ENCODE data around the gene E2F2. TPM values are rescaled to one million over a fixed set of nuclear protein-coding genes. Genes with fewer than 3 reads are reported as not detected.

Gene E2F2
- total and polyA plus RNA-seq, 2 donors, result 0.08 to 2.9 TPM

DNA sequence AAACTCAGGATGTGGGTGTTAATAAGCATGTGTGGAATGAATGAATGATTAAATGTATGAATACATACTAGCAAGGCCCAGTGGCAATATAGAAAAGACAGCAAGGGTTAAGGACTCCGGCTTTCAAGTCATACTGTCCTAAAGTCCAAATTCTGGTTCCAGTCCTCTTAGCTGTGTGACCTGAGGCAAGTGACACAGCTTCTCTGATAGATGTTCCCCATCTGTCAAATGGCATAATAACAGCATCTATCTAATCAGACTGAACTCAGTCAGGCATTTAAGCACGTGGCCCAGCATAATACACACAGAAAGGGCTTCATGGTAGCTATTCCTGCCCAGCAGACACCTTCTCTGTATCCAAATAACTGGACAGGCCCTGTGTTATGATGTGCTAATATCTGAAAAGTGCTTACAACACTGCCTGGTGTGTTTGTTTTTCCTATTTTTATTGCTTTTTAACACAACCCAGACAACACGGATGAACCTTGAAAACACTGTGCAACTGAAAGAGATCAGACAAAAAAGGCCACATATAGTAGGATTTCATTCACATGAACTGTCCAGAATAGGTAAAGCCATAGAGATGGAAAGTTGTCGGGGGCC, 59.5 kb downstream of the E2F2 start:
- H3K4me3 ChIP-seq (ENCODE audit: low read depth, low read length), result no peak overlapping the region
- H3K27ac ChIP-seq (ENCODE audit: low read depth), result no peak overlapping the region
- no peaks in the 10 kb centered on the region for H3K36me3 ChIP-seq (ENCODE audit: insufficient read depth)
- no peaks in the 10 kb centered on the region for H3K4me1 ChIP-seq (ENCODE audit: insufficient read depth)
- no peak for DNase-seq (ENCODE audit: extremely low spot score)
- 69% methylated on average over 4 of the region's 4 CpGs for WGBS

DNA sequence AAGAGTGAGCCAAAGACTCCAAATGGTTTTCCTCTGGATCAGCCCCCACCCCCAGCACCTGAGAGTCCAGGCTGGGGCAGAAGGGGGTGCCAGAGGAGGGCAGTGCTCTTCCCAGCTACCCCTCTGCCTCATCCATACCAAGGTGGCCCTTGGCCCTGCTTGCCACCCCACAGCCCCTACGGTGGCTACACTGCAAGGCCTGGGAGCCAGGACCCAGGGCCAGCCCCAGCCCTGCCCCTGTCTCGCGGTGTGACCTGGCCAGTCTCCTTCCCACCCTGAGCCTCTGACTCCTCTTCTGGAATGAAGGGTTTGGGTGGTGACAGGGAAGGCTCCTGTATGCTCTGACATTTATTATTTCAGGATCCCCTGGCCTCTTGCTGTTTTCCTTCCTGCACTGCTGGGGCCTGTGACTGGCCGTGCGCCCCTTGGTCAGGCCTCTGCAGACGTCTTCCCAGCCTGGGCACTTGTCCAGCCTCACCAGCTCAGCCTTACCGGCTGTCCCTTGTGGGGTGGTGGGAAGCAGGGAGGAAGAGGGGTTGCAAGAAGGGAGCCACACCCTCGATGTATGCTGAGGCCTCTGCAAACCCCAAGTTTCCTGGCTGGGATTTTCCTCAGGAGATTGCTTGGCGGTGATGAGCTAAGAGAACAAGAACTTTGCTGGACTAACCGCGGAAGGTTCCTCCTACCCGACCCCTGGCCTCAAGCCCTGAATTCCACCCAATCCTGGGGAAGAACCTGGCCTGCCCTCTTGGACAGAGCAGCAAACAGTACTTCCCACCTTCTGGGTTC, 60.6 kb downstream of the E2F2 start:
- no peak for DNase-seq (ENCODE audit: extremely low spot score)
- 42% methylated on average over 12 of the region's 12 CpGs for WGBS
- H3K4me1 ChIP-seq (ENCODE audit: insufficient read depth), result no peaks in the 10 kb centered on the region
- no peaks in the 10 kb centered on the region for H3K36me3 ChIP-seq (ENCODE audit: insufficient read depth)
- H3K4me3 ChIP-seq (ENCODE audit: low read depth, low read length), result no peak overlapping the region
- H3K27ac ChIP-seq (ENCODE audit: low read depth), result peak overlapping the region; percentile 35

DNA sequence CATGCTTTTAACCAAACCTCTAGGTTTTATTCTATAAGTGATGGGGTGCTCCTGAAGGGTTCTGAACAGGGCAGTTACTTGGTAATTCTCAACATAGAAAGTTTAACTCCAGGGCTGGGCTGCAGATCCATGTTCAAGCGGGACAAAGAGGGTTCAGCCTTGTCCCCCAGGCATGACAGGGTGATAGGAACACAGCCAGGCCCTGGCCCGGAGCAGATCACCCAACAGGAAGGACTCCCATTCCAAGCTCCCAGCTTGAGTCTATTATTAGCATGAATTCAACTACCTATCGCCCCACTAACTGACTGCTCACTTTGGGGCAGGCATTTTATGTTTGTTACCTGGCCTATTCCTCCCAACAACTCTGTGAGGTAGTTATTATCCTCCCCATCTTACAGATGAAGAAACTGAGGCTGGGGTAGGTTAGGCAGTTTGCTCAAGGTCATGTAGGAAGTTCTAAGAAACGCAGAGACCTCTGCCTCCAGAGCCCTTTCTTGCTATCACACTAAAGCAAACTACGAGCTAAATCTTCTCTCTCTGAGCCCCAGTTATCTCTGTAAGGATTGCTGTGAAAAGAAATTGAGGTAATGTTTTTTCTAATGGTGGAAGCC, 61.6 kb downstream of the E2F2 start:
- Histone ChIP-seq H3K4me1 (ENCODE audit: insufficient read depth) (no peaks in the 10 kb centered on the region), H3K36me3 (ENCODE audit: insufficient read depth) (no peaks in the 10 kb centered on the region), H3K4me3 (ENCODE audit: low read depth, low read length) (no peak overlapping the region), H3K27ac (ENCODE audit: low read depth) (no peak overlapping the region)
- 59% methylated on average over 5 of the region's 5 CpGs for WGBS
- no peak for DNase-seq (ENCODE audit: extremely low spot score)

DNA sequence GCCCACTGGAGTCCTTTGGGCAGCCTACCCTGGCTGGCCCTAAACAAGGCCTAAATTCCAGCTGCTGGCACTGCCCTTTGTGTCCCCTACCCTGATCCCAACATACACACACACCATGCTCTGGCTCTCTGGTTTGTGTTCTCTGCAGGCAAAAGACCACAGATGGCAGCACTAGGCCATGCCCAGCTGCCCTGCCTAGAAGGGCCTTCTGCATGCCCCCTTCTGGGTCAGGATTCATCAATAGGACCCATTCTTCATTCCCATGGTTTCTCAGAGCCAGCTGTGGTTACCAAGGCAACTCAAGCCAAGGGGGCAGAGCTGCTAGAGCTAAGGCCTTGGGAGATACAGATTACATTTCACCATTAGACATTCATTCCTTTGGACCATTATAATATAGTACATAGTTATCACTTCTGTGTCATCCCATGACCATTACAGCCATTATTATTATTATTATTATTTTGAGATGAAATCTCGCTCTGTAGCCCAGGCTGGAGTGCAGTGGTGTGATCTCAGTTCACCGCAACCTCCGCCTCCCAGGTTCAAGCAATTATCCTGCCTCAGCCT, 64.5 kb downstream of the E2F2 start:
- Histone ChIP-seq H3K4me3 (ENCODE audit: low read depth, low read length) (no peak overlapping the region), H3K4me1 (ENCODE audit: insufficient read depth) (no peaks in the 10 kb centered on the region), H3K36me3 (ENCODE audit: insufficient read depth) (no peaks in the 10 kb centered on the region), H3K27ac (ENCODE audit: low read depth) (no peak overlapping the region)
- no peak for DNase-seq (ENCODE audit: extremely low spot score)
- 97% methylated on average over 3 of the region's 3 CpGs for WGBS

DNA sequence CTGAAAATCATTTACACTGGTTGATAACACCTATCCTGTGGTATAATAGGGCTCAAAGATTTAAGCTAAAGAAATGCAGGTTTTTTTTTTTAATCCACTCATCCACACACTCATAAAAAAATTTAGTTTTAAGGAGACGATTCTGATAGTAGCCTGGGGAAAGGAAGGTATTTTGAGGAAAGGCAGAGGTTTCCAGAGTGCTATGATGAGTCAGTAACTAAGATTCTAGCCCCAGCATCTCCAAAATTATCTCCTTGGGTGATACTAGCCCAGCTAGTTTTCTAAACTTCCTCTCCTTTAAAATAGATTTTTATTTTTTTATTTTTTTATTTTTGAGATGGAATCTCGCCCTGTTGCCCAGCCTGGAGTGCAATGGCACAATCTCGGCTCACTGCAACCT, 67.7 kb downstream of the E2F2 start:
- Histone ChIP-seq H3K4me3 (ENCODE audit: low read depth, low read length) (no peak overlapping the region), H3K4me1 (ENCODE audit: insufficient read depth) (no peaks in the 10 kb centered on the region), H3K27ac (ENCODE audit: low read depth) (no peak overlapping the region), H3K36me3 (ENCODE audit: insufficient read depth) (no peaks in the 10 kb centered on the region)
- DNase-seq (ENCODE audit: extremely low spot score), result no peak
- 83% methylated on average over 3 of the region's 3 CpGs for WGBS

DNA sequence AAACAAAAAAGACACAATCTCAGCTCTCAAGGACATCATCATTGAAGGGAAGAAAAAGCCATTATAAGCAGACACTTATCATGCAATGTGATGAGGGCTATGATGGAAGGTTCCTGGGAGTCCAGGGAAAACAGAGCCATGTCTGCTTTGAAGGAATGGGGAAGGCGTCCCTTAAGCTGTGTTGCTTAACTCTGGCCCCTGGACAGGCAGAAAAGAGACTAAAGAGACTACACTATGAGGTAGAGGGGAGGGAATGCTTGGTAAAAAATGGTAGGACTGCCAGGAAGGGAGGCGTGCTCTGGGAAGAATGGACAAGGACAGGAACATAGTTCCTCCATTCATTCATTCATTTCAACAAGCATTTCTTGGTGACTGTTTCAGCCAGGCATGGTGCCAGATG, 68.3 kb downstream of the E2F2 start:
- DNase-seq (ENCODE audit: extremely low spot score), result no peak
- Histone ChIP-seq H3K4me1 (ENCODE audit: insufficient read depth) (no peaks in the 10 kb centered on the region), H3K36me3 (ENCODE audit: insufficient read depth) (no peaks in the 10 kb centered on the region), H3K27ac (ENCODE audit: low read depth) (no peak overlapping the region), H3K4me3 (ENCODE audit: low read depth, low read length) (no peak overlapping the region)
- WGBS, result 98% methylated on average over 2 of the region's 2 CpGs

DNA sequence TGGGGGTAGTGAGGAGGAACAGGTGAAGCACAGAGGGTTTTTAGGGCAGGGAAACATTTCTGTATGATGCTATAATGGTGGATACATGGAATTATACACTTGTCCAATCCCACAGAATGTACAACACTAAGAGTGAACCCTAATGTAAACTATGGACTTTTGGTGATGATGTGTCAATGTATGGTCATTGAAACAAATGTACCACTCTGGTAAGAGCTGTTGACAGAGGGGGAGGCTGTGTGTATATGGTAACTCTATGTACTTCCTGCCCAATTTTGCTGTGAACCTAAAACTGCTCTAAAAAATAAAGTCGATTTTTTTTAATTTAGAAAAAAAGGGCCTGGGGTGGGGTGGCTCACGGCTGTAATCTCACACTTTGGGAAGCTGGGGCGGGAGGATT, 70.0 kb downstream of the E2F2 start:
- Histone ChIP-seq H3K36me3 (ENCODE audit: insufficient read depth) (no peaks in the 10 kb centered on the region), H3K4me3 (ENCODE audit: low read depth, low read length) (no peak overlapping the region), H3K27ac (ENCODE audit: low read depth) (no peak overlapping the region), H3K4me1 (ENCODE audit: insufficient read depth) (no peaks in the 10 kb centered on the region)
- WGBS, result 88% methylated on average over 3 of the region's 3 CpGs
- no peak for DNase-seq (ENCODE audit: extremely low spot score)

DNA sequence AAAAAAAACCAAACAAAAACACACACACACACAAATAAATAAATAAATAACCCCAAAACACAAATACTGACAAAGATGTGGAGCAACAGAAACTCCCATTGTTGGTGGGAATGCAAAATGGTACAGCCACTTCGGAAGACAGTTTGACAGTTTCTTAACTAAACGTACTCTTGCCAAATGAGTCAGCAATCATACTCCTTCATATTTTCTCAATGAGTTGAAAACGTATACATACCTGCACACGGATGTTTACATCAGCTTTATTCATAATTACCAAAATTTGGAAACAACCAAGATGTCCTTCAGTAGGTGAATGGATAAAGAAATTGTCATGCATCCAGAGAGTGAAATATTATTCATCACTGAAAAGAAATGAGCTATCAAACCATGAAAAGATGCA, 70.5 kb downstream of the E2F2 start:
- Histone ChIP-seq H3K36me3 (ENCODE audit: insufficient read depth) (no peaks in the 10 kb centered on the region), H3K4me3 (ENCODE audit: low read depth, low read length) (no peak overlapping the region), H3K4me1 (ENCODE audit: insufficient read depth) (no peaks in the 10 kb centered on the region), H3K27ac (ENCODE audit: low read depth) (no peak overlapping the region)
- no peak for DNase-seq (ENCODE audit: extremely low spot score)
- WGBS, result 80% methylated on average over 4 of the region's 4 CpGs

DNA sequence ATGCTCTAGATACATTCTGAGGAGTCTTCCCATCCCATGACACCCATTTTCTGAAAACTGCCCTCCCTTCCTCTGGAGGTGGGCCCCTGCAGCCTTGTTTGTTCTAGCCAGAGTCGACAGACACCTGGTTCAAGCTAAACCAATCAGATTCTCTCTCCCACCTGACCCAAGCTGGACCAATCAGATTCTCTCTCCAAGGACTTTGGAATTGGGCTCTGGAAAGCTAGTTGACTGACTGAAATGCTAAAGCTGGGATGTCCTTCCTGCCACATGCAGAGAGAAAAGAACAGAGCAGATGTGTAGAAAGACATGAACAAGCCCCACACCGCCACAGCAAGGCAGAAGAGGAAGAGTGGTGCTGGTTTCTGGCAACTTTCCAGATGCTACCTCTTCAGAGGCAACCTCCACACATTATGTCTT, 71.7 kb downstream of the E2F2 start:
- WGBS, result 74% methylated on average over 2 of the region's 2 CpGs
- no peaks in the 10 kb centered on the region for H3K36me3 ChIP-seq (ENCODE audit: insufficient read depth)
- no peak overlapping the region for H3K27ac ChIP-seq (ENCODE audit: low read depth)
- H3K4me1 ChIP-seq (ENCODE audit: insufficient read depth), result no peaks in the 10 kb centered on the region
- H3K4me3 ChIP-seq (ENCODE audit: low read depth, low read length), result no peak overlapping the region
- DNase-seq (ENCODE audit: extremely low spot score), result no peak

Other genes starting within 250 kb of the E2F2 start
- 181 TPM for gene HNRNPR, start 186.9 kb downstream of the E2F2 start, total RNA-seq
- 88.5 TPM for gene HNRNPR, start 186.9 kb downstream of the E2F2 start, polyA plus RNA-seq
- 64.9 TPM for gene ZNF436, start 161.4 kb downstream of the E2F2 start, total RNA-seq
- 11.3 TPM for gene ZNF436, start 161.4 kb downstream of the E2F2 start, polyA plus RNA-seq
- gene TCEA3, start 106.5 kb downstream of the E2F2 start, total RNA-seq, result 44.8 TPM
- 28.5 TPM for gene TCEA3, start 106.5 kb downstream of the E2F2 start, polyA plus RNA-seq
- gene ASAP3, start 47.1 kb downstream of the E2F2 start, total RNA-seq, result 44.3 TPM
- 28.0 TPM for gene ASAP3, start 47.1 kb downstream of the E2F2 start, polyA plus RNA-seq
- gene ID3, start 28.3 kb upstream of the E2F2 start, total RNA-seq, result 152 TPM
- gene ID3, start 28.3 kb upstream of the E2F2 start, polyA plus RNA-seq, result 299 TPM
- 959 TPM for gene RPL11, start 160.6 kb upstream of the E2F2 start, total RNA-seq
- gene RPL11, start 160.6 kb upstream of the E2F2 start, polyA plus RNA-seq, result 2,380 TPM
- gene ELOA, start 212.2 kb upstream of the E2F2 start, total RNA-seq, result 17.3 TPM
- 21.5 TPM for gene ELOA, start 212.2 kb upstream of the E2F2 start, polyA plus RNA-seq
- gene PITHD1, start 247.2 kb upstream of the E2F2 start, total RNA-seq, result 43.6 TPM
- 49.2 TPM for gene PITHD1, start 247.2 kb upstream of the E2F2 start, polyA plus RNA-seq

Data from urinary bladder (tissue), 4 donors.